Type B pancreatic cell (in vitro differentiated cells): ENCODE measurements around the gene PSMC3. TPM values are rescaled to one million over a fixed set of nuclear protein-coding genes. Genes with fewer than 3 reads are reported as not detected.

ENCODE experiments used
- DNase-seq: peaks from one replicate; pipeline ENCODE4 v3.0.0; 2021; ENCODE audit warnings: mixed read lengths; ENCODE audit not compliant: unreplicated experiment; ENCODE audit errors: extremely low spot score
- H3K27ac Mint-ChIP-seq: 2 replicates; pipeline ENCODE4 v1.8.0; 2021; ENCODE audit warnings: mild to moderate bottlenecking, mixed read lengths
- H3K27me3 Mint-ChIP-seq: 2 replicates; pipeline ENCODE4 v1.8.0; 2021; ENCODE audit warnings: mixed read lengths
- H3K36me3 Mint-ChIP-seq: 2 replicates; pipeline ENCODE4 v1.8.0; 2021; ENCODE audit warnings: mixed read lengths
- H3K4me1 Mint-ChIP-seq: one replicate; pipeline ENCODE4 v1.8.0; 2021; ENCODE audit warnings: mixed read lengths; ENCODE audit not compliant: unreplicated experiment
- H3K4me3 Mint-ChIP-seq: 2 replicates; pipeline ENCODE4 v1.8.0; 2021; ENCODE audit warnings: mild to moderate bottlenecking, mixed read lengths
- H3K9me3 Mint-ChIP-seq: 2 replicates; pipeline ENCODE4 v1.8.0; 2021; ENCODE audit warnings: mixed read lengths
- total RNA-seq: library from RNA; stranded (reverse); gene quantifications from 2 replicates; pipeline ENCODE4 v1.2.1, GENCODE V29; 2021; ENCODE audit warnings: low replicate concordance
- TF ChIP-seq, protein P1 (sequence below): fragments of 200-600 bp; sonication (generic); conservative IDR thresholded peaks from 2 replicates; pipeline ENCODE4 v1.5.0; 2021; ENCODE audit warnings: antibody characterized with exemption, mild to moderate bottlenecking

The PSMC3 gene
- total RNA-seq, 1 donor from 2014 or later, result 141 TPM

DNA sequence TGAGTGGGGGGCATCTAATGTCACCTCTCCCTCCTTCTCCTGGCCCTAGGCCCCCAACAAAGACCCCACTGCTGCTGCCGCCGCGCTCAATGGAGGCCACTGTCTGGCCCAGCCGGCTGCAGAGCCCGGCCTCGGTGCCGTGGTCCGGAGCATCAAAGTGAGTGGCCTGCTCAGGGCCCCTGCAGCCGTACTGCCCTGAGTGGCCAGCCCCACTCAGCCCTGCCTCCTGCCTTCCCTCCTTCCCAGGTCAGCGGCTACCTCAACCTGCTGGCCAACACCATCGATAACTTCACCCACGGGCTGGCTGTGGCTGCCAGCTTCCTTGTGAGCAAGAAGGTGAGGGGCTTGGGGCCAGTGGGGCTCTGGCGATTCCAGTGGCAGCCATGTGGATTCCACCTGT is 12.9 kb downstream of the PSMC3 start:
- Mint-ChIP-seq H3K4me1 (no peaks in the 10 kb centered on the region), H3K9me3 (no peaks in the 10 kb centered on the region), H3K27me3 (no peaks in the 10 kb centered on the region), H3K27ac (no peak overlapping the region), H3K36me3 (peaks cover 6% of the 10 kb centered on the region), H3K4me3 (no peak overlapping the region)
- TF ChIP-seq, protein P1, sequence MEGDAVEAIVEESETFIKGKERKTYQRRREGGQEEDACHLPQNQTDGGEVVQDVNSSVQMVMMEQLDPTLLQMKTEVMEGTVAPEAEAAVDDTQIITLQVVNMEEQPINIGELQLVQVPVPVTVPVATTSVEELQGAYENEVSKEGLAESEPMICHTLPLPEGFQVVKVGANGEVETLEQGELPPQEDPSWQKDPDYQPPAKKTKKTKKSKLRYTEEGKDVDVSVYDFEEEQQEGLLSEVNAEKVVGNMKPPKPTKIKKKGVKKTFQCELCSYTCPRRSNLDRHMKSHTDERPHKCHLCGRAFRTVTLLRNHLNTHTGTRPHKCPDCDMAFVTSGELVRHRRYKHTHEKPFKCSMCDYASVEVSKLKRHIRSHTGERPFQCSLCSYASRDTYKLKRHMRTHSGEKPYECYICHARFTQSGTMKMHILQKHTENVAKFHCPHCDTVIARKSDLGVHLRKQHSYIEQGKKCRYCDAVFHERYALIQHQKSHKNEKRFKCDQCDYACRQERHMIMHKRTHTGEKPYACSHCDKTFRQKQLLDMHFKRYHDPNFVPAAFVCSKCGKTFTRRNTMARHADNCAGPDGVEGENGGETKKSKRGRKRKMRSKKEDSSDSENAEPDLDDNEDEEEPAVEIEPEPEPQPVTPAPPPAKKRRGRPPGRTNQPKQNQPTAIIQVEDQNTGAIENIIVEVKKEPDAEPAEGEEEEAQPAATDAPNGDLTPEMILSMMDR, result no peak
- no peak for DNase-seq

DNA sequence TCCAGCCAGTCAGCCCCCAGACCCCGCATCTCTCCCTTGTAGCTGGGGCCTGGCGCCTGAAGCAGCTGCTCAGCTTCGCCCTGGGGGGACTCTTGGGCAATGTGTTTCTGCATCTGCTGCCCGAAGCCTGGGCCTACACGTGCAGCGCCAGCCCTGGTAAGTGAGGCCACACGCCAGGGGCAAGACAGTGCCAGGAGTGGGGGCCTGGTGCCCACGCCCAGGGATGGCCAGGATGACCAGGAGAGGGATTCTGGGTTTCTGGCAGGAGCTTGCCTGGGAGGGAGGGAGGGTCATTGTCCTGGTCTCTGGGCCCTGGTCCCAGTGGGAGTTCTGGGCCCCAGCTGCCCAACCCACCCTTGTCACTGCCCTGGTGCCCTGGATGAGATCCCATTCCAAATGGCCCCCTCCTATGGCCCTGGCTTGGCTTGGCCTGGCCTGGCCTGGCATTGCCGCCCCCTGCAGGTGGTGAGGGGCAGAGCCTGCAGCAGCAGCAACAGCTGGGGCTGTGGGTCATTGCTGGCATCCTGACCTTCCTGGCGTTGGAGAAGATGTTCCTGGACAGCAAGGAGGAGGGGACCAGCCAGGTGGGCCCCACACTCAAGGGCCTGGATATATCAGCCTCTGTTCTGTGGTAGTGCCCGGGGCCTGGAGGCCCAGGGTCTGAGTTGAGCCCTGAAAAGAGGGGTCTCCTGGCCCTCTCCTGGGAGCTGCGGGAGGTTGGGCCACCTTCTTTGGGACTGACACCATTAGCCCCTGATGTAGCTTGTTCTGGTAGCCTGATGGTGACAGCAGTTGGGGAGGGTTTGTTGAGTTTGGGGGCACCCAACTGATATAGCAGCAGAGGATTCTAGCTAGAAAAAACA is 14.1 kb downstream of the PSMC3 start:
- peaks cover under 1% of the 10 kb centered on the region for H3K4me1 Mint-ChIP-seq
- no peak overlapping the region for H3K27ac Mint-ChIP-seq
- peaks cover 6% of the 10 kb centered on the region for H3K36me3 Mint-ChIP-seq
- H3K4me3 Mint-ChIP-seq, result no peak overlapping the region
- no peaks in the 10 kb centered on the region for H3K27me3 Mint-ChIP-seq
- DNase-seq, result no peak
- TF ChIP-seq, protein P1, result peak; percentile 84
- H3K9me3 Mint-ChIP-seq, result no peaks in the 10 kb centered on the region

DNA sequence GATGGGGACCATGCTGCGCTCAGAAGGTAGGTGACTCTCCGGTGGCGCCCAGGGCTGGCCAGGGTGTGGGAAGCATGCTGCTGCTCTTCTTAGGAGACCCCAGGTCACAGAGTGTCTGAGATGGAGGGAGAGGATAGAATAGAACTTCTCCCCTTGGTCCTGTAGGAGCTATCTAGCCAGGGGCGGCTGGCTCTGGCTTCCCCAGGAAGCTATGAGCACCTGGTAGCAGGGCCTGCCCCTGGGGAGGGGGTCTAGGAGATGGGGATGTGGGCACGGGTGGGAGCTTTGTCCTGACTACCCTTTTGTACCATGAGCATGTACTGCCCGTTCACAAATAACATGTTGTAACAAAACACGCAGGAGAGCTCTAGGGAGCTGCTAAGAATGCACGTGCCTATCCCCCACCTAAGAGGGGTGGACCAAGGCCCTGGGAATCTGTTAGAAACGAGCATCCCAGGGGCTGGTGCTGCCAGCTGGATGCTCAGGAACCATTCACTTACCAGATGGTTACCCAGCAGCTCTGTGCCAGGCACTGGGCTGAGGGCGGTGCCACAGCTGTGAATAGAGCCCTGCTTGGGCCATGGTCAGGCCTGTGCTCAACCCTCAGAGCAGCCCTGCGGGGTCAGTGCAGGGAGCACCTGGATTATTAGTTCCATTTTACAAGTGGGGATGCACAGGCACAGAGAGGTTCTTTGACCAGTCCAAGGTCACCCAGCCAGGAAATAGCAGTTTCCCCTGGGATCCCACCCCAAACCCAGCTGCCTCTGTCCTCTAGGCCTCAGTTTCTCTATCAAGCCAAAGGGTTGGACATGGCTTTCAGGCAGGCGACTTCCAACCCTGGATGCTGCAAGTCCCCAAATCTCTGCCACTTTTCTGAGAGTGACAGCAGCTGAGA is 15.6 kb downstream of the PSMC3 start:
- H3K4me1 Mint-ChIP-seq, result peaks cover 4% of the 10 kb centered on the region
- no peaks in the 10 kb centered on the region for H3K9me3 Mint-ChIP-seq
- H3K27ac Mint-ChIP-seq, result no peak overlapping the region
- H3K4me3 Mint-ChIP-seq, result no peak overlapping the region
- H3K36me3 Mint-ChIP-seq, result peaks cover 6% of the 10 kb centered on the region
- no peak for DNase-seq
- TF ChIP-seq, protein P1, result no peak
- no peaks in the 10 kb centered on the region for H3K27me3 Mint-ChIP-seq

DNA sequence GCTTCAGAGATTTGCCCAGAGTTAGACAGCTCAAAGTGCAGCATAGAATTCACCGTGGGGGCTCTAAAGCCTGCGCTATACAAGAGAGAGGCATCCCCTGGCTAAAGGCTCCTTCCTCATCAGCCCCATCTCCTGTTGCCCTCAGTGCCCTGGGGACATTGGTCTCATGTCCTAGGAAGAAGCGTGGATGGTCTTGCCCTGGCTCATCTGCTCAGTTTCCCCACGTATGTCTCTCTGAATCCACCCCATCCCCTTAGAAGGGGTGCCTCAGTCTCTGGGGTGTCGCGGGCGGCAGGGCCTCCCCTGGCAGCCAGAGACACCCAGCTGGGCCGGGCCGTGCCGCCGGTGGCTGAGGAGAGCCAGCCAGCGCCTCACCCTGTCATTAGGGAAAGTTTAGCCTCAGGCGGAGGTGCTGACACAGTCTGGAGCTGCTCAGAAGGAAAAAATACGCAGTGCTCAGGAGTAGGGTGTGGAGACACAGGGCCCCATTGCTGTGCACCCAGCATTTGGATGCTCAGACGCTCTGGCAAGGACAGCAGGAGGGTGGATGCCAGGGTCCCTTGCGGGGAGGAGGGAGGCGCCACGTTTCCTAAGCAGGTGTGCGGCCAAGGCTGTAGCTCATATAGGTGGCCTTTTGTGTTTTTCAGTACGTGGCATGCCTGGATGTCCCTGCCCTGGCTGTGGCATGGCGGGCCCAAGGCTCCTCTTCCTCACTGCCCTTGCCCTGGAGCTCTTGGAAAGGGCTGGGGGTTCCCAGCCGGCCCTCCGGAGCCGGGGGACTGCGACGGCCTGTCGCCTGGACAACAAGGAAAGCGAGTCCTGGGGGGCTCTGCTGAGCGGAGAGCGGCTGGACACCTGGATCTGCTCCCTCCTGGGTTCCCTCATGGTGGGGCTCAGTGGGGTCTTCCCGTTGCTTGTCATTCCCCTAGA is 16.5 kb downstream of the PSMC3 start:
- H3K27me3 Mint-ChIP-seq, result no peaks in the 10 kb centered on the region
- no peaks in the 10 kb centered on the region for H3K9me3 Mint-ChIP-seq
- TF ChIP-seq, protein P1, result no peak
- peak overlapping the region; percentile 95 for H3K4me3 Mint-ChIP-seq
- peaks cover 4% of the 10 kb centered on the region for H3K4me1 Mint-ChIP-seq
- H3K36me3 Mint-ChIP-seq, result peaks cover 6% of the 10 kb centered on the region
- H3K27ac Mint-ChIP-seq, result peak overlapping the region; percentile 85
- DNase-seq, result no peak
